Breast epithelium (tissue), 3 donors: ENCODE data around the gene SERAC1.

Source experiments
- POLR2A ChIP-seq: fragments of 450-650 bp; IDR thresholded peaks from one replicate; pipeline ENCODE4 v1.6.1; 2016; ENCODE audit warnings: antibody characterized with exemption, mild to moderate bottlenecking, moderate library complexity
- POLR2AphosphoS5 ChIP-seq, 3 donors: sonication (generic); formaldehyde crosslinking; IDR thresholded peaks; one replicate each; pipeline ENCODE4 v1.6.1; 2017; ENCODE audit warnings: antibody characterized with exemption in 3 of 3
- TF ChIP-seq, protein P1 (sequence below), 3 donors: fragments of 450-650 bp; IDR thresholded peaks; one replicate each; pipeline ENCODE4 v1.5.1; 2016 to 2017; ENCODE audit warnings: antibody characterized with exemption in 3 of 3, mild to moderate bottlenecking in 3 of 3, moderate library complexity in 3 of 3

DNA sequence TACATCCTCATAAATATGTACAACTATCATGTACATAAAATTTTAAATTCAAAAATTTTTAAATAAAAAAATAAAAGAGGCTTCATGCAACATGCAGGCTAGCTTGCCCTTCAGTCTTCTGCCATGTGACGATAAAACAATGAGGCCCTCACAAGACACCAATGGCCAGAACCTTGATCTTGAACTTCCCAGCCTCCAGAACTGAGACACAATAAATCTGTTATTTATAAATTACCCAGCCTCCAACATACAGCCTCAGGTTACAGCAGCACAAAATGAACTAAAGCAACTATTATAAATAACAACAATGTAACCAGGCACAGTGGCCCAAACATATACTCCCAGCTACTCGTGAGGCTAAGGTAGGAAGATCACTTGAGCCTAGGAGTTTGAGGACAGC lies 42.8 kb downstream of the SERAC1 start:
- TF ChIP-seq, protein P1, sequence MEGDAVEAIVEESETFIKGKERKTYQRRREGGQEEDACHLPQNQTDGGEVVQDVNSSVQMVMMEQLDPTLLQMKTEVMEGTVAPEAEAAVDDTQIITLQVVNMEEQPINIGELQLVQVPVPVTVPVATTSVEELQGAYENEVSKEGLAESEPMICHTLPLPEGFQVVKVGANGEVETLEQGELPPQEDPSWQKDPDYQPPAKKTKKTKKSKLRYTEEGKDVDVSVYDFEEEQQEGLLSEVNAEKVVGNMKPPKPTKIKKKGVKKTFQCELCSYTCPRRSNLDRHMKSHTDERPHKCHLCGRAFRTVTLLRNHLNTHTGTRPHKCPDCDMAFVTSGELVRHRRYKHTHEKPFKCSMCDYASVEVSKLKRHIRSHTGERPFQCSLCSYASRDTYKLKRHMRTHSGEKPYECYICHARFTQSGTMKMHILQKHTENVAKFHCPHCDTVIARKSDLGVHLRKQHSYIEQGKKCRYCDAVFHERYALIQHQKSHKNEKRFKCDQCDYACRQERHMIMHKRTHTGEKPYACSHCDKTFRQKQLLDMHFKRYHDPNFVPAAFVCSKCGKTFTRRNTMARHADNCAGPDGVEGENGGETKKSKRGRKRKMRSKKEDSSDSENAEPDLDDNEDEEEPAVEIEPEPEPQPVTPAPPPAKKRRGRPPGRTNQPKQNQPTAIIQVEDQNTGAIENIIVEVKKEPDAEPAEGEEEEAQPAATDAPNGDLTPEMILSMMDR (IDR thresholded peaks at IDR 0.05) = no peak
- no peak for TF ChIP-seq POLR2A
- no peak for TF ChIP-seq POLR2AphosphoS5 (IDR thresholded peaks at IDR 0.05)
